GM21737 (cell line): ENCODE measurements around the gene UROC1.

Experiments used
- ATAC-seq: cut with Tn5 transposase; IDR thresholded peaks from one replicate; pipeline ENCODE4 v1.9.1; 2021; ENCODE audit warnings: mild to moderate bottlenecking, moderate library complexity; ENCODE audit not compliant: unreplicated experiment

The UROC1 gene

DNA sequence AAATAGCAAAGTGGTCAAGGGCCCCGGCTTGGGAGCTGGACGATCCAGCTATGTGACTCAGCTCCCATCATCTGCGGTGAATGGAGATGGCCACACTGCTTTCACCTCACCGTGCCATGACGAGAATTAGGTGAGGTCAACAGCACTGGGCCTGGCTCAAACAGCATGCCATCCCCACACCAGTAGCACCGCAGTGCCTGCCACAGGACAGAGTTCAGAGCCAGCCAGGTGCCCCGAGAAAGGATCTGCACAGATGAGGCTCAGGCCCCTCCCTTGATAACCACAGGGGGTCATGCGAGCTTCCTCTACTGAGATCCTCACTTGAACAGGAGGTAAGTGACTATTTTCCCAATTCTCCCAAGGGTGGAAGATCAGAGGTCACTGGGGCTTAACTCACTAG lies 71.3 kb downstream of the UROC1 start:
- no peak for ATAC-seq

DNA sequence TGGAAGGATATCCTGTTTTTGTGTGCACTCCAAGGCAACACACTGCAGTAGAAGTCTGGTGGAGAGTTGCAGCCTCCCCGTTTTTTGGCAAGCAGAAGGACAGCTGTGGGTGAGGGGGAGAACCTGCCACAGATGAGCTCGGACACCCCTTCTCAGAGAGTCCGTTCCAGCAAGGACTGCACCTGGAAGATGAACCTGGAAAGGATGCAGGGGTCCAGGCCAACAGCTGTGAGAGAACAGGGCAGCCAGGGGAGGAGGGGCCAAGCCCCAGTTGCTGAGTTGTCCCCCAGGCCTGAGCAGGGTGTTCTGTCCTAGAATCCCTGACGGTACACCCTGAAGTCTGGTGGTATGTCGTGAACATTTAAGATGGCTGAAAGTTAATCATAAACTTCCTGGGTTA lies 72.1 kb downstream of the UROC1 start:
- ATAC-seq: no peak

DNA sequence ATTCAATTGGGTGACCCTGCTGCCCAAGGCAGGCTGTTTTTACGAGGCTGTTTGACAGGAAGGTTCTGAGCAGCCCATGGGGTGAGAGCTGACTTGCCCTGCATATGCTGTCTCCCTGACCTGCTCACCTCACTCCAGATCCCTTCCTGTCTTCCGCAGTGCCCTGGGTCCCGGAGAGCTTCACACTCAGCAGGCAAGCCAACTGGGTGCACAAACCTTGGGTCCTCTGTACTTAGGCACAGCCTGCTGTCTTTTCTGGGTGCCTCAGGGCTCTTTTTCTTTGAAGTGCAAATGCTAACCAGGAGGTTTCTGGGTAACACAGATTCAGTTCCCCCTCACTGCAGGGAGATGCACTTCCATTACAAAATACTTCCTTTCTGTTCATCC lies 74.7 kb downstream of the UROC1 start:
- no peak for ATAC-seq

DNA sequence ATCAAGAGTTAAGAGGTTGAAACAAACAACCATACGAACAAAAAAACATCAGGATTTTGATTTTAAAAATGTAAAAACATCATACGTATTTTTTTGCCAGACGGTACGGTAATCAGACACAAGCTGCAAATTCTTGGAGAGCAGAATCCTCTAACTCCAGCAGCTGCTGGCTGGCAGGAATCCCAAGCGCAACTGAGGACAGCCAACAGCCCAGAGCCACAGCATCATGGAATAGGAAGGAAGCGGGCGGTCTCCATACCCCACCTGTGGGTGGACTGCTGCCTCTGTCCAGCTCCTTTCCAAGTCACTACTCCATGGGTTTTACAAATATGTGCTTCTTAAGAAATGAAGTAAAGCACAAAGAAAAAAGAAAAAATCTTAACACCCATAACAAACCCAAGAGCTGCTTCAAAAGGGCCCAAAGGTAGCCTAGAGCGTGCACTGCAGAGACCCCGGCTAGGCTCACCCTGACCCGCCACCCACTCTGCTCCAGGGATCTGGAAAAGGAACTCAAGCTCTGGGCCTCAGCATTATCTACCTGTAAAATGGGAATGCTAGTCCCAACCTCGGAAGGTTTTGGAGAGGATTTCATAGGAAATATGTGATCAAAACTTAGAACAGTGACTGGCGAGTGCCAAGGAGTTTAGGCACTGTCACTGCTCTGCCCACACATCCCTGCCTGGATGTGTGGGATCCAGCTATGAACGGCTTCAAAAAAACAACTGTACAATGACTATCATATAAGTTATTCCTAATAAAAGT lies 75.3 kb downstream of the UROC1 start:
- ATAC-seq: no peak

DNA sequence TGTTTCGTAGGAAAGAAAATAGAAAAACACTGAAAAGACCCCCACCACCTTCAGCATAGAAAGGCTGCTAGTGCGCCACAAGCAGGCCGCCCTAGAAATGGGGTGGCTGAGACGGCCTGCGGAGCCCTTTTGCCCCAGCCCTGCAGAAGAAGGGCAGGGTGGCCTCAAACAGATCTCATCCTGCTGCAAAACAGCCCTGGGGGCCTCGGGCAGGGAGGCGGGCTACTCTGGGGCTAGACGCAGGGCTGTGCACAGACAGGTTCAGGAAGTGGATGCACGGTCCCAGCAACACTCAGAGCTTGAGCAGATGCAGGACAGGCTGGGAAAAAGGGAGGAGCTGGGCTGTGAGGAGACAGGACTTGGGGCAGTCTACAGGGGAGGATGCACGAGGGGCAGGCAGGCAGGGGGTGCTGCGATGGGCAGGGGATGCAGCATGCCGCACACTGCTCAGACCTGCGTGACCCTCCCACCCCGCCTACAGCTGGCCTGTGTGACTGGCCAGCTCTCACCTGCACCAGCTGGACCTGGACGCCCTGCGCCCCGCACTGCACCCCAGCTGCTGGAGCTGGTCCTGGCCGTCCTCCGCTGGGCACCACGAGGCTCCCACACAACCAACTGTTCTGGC lies 76.2 kb downstream of the UROC1 start:
- no peak for ATAC-seq

DNA sequence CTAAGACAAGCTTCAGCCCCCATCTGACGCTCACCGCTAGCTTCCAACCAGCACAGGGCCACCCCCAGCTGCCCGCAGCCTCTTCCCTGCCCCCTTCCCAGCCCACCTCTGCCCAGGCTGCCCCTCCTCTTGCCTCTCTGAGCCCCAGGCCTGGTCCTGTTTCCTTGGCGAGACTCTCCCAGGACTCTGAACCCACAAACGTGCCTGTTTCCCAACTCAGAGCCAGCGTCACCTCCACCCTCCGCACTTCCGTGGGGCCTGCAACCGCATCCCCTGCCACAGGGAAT lies 76.9 kb downstream of the UROC1 start:
- ATAC-seq: no peak

DNA sequence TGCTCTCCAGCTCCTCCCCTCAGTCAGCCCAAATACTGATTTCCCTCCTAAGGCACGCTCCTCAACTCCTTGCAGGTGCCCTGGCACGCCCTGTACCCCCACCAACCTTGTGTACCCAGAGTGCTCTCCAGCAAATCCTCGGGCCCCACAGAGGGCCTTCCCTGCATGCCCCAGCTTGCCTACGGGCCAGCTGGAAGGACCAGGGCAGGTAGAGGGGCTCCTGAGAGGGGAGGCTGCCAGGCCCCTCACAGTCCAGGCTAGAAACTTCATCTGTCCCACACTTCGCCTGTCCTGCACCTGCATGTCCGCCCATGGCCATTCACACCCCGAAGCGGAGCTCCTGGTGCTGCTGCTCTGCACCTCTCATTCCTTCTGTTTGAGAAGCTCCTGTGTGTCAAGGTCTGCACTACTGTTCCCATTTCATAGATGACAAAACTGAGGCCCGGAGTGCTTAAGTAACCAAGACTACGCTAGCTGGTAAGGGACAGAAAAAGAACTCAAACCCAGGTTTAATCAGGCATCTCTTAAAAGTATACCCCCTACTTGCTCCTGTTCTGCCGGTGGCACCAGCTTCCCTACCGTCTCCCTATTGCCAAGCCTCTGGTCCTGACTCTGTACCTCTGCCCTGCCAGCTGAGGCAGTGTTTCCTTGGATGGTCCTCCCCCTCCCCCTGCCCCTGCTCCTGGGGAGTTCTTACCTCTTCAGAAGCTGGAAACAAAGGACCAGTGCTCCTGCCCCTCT lies 77.4 kb downstream of the UROC1 start:
- no peak for ATAC-seq

DNA sequence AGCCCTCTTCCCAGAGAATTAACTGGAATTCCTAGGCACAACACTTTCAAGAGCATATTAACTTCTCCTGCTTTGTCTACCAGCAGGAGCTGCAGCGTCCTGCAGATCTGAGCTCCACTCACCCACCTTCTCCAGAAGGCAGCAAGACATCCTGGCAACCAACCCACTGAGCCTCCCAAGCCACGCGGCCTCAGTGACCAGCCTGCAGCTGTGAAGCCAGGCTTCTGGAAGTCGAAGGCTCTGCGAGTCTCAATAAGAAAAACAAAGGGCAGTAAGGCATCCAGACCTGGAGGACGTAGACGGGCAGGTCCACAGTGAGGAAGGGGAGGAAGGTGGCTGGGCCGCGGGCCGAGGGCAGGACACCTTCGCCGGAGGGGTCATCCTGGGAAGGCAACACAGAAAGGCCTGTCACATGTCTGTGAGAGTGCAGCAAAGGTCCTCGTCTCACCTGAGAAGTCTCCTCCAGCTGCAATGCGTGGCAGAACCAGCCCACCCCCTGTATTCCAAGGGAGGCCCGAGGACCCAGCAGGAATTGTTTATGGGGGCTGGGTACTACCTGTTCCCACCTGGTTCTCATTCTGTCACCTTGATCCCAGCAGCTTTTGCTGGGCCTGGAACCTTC lies 78.1 kb downstream of the UROC1 start:
- ATAC-seq: no peak

DNA sequence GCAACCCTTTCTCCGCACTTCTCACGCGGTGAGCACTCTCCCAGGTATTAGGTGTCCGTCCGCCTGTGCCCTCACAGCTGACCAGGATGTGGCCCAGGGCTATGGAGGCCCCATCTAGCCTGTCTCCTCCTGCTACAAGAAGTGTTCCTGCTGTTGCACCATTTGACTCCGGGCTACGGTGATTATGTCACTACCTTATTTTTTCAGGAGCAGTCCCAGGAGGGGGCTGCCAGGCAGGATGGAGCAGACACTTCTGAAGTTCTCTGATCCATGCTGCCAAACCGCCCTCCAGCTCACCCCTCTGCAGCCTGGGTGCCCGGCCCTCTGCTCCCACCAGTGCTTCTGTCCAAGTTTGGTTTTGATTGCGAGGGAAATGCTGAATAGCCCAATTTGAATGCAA lies 78.8 kb downstream of the UROC1 start:
- ATAC-seq: no peak

DNA sequence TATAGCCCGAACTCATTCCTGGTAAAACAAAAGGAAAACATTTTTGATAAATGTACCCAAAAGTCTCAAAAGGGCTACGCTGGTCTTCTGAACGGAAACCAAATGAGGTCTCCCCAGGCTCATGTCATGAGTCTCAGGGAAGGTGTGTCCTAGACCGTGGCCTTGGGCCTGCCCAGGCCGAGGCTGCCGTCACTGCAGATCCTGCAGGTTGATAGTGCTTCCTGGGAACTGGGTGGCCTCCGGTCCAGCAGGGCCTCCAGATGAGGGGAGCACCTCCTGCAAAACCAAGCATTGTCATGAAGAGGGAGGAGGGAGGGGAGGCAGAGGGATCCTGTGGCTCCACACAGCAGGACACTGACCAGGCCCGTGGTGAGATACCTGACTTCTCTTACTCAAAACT lies 79.4 kb downstream of the UROC1 start:
- ATAC-seq: no peak

DNA sequence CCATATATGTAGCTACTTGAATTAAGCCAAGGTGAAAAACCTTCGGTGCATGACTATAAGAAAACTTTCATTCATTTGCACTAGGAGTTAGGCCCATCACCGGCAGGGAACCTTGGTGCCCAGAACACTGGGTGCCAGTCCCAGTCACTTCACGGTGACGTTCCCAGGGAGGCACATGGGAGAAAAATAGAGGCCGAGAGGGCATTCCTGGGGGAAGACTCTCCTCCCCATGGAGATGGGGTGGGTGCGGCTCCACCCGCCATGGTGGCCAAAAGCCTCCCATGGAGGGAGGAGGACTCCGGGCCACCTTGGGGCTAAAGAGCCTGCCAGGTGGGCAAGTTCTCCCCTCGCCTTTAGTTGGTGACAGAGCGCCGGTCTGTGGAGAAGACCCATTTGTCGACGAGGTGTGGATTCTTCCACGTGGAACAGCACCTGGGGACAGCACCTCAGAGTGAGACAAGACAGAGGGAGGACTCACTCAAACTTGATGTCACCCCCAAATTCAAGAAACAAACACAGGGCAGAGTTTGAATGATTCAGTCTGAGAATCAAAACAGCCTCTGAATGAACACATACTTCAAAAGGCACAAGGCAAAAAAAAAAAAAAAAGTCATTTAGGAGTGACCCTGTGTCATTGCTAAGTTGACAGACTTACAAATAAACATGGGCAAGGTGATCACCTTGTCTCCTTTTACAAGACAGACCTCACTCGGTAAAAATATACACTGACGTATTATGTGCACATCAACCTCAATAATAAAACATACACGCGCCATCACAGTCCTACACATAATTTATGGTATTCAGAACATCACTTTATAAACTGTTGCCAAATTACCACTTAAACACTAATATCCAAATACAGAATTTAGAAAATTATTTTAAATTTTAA lies 80.5 kb downstream of the UROC1 start:
- ATAC-seq: no peak

DNA sequence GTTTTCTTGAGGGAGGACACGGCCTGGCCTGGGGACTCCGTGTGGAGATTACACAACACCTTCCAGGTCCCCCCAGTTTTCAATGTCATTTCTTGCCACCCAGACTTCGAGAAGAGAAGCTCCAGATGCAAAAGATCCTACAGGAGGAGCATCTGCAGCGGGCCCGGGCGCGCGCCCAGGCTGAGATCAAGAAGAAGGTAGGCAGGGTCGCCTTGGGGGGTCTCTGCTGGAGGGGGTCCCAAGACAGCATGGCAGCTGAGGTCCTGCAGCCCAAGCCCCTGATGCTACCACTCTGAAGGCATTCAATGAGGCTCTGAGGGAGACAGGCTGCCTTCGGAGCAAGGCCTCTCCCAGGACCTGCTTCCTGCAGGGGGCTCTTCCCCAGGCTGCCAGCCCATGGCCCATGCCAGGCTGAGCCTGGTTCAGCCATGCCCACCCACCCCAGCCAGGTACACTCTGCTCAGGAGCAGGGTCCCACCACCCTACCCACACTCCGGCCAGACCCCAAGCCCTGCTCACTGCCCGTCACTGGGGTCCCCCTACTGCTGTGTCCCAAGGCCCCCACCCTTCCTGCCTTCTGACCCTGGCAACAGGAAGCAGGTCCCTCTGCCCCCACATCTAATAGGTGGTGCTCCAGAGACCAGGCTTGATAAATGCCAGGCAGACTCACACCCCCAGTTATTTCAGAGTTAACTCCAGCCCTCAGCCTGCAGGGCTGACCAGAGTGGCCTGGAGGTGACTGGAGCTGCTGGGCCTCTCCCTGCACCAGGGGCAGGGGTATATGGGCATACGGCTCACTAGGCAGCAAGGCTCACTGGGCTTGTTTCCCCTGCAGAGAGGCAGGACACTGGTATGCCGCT lies 81.9 kb downstream of the UROC1 start:
- ATAC-seq: no peak

DNA sequence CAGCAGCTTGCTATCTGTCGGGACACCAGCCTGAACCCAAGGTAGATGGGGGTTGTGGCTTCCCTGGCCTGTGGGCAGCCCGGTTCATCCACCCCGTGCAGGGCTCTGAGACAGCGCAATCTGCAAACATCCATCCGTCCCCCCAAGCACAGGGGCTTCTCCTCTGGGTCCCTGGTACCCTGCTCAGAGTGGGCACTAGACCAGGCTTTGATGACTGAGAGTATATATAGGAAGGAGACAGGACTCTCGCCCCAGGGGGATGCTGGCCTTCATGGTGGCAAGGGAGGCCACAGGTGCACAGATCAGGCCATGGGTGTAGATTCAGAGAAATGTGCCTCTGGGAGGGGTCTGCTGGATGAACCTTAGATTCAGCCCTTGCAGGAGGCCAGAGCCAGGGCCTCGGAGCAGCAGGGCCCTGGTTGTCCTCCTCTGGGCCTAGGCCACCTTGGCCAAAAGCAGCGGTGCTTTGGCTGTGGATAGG lies 82.6 kb downstream of the UROC1 start:
- ATAC-seq: no peak

DNA sequence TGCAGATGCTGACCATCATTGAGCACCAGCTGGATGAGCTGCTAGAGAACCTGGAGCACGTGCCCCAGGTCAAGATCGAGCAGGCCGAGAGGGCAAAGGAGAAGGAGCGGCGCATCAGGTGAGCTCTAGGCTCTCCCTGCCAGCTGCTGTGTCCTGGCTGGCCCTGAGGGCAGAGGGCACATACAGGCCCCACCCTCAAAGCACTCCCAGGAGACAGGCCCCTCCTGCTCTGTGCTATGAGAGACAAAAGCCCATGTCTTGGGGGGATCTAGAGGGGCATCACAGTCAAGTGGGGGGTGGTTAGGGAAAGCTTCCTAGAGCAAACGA lies 83.3 kb downstream of the UROC1 start:
- ATAC-seq: no peak

DNA sequence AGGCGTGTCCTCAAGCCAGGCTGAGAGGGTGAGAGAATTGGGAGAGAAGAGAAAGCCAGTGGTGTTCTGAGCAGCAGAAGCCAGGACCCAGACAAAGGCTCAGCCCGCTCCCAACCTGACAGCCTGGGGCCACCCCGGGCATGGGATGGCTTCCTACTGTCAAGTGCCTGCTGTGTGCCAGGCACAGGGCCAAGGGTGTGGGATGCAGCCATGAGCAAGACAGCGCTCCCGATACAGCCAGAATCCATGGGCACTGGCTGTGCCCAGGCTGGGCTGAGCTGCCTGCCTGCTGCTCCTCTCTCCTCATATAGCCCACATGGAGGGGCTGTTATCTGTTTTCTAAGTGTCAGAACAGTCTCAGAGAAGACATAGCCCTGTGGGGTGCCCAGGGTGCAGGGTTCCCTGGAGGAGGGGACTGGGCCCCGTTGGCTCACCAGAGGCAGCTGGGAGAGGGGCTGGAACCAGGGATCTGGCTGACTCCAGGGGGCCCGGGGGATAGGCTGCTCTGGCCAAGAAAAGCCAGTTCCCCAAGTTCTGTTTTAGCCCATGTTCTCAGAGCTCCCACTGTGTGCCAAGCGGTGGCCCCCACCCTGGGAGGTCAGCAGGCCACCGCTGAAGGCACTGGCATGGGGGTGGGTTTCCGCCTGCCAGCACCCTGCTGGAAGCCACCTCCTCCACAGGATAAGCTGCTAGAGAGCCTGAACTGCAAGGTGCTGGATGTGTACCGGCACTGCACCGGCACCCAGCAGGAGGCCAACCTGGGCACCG lies 83.9 kb downstream of the UROC1 start:
- ATAC-seq: no peak

DNA sequence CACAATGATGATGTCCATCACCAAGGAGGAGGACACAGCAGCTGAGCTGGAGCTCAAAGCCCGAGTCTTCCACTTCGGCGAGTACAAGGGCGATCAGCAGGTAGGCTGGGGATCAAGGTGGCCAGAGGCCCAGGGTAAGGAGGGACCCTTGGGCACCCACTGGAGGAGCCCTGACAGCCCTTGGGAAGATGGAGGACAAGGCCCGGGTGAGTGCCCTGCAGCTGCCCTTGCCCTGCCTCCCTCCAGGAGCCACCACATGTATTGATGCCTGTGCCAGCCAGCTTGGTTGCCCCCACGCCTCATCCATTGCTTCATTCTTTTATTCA lies 84.5 kb downstream of the UROC1 start:
- no peak for ATAC-seq

DNA sequence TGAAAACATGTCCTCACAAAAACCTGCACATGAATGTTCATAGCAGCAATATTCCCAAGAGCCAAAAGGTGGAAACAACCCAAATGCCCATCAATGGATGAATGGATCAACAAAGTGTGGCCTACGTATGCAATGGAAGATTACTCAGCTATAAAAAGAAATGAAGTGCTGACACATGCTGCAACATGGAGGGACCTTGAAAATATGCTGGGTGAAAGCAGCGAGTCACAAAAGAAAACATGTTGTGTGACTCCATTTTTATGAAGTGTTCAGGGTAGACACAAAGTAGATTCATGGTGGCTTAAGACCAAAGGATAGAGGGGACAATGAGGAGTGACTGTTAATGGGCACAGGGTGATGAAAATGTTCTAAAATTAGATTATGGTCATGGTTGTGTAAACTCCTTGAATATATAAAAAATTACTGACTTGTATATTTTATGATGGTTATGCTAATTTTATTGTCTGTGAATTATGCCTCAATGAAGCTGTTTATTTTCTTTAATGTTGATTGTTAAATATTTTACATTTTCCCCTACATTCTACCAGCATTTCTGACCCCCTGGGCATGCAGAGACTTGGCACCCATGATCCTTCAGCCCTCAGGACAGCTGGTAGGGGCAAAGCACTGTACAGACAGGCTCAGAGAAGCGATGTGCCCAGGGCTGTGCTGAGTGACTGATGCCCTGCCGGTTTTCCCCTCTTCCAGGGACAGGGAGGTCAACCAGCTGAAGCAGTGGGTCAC lies 85.0 kb downstream of the UROC1 start:
- ATAC-seq: no peak
